H1 (cell line): ENCODE measurements around the gene ARID2. TPM values are rescaled to one million over a fixed set of nuclear protein-coding genes. Genes with fewer than 3 reads are reported as not detected.

Experiments
- CEBPB ChIP-seq: IDR thresholded peaks from 2 replicates; pipeline ENCODE4 v1.6.1; 2012; ENCODE audit warnings: low read depth, low read length
- CHD7 ChIP-seq: fragments of 300-600 bp; sonication (generic); IDR thresholded peaks from 2 replicates; pipeline ENCODE4 v1.7.1; 2012; ENCODE audit warnings: low read length, moderate library complexity, mild to moderate bottlenecking, inconsistent platforms; ENCODE audit not compliant: insufficient replicate concordance
- EP300 ChIP-seq, 2 experiments: IDR thresholded peaks; 1 replicate in 1 of 2; 2 replicates in 1 of 2; pipeline ENCODE4 v1.6.1; 2011 to 2012; ENCODE audit warnings: low read depth in 2 of 2, low read length in 2 of 2, mild to moderate bottlenecking in 2 of 2, borderline replicate concordance in 1 of 2, inconsistent platforms in 1 of 2, moderate library complexity in 1 of 2
- MAFK ChIP-seq: IDR thresholded peaks from 2 replicates; pipeline ENCODE4 v1.6.1; 2012; ENCODE audit warnings: low read depth, mild to moderate bottlenecking, improper control_type of control experiment, low read length
- POLR2AphosphoS5 ChIP-seq: IDR thresholded peaks from 2 replicates; pipeline ENCODE4 v1.6.1; 2011; ENCODE audit warnings: low read depth, low read length
- SP2 ChIP-seq: IDR thresholded peaks from 2 replicates; pipeline ENCODE4 v1.6.1; 2012; ENCODE audit warnings: mild to moderate bottlenecking, low read length, inconsistent platforms
- SP4 ChIP-seq: IDR thresholded peaks from 2 replicates; pipeline ENCODE4 v1.6.1; 2012; ENCODE audit warnings: low read length, inconsistent platforms
- SUZ12 ChIP-seq: fragments of 200-600 bp; sonication (generic); IDR thresholded peaks from 2 replicates; pipeline ENCODE4 v1.6.1; 2012; ENCODE audit warnings: mild to moderate bottlenecking, inconsistent platforms, low read length, moderate library complexity, mixed read lengths
- TAF1 ChIP-seq: IDR thresholded peaks from 2 replicates; pipeline ENCODE4 v1.6.1; 2011; ENCODE audit warnings: mild to moderate bottlenecking, low read depth, low read length
- polyA plus RNA-seq, 7 experiments: library from polyadenylated mRNA; depleted of rRNA in 3 of 7; stranded (reverse) in 5 of 7; unstranded in 2 of 7; fragments of >200 nt in 5 of 7; fragments of 200-250 nt in 2 of 7; gene quantifications; 1 replicate in 5 of 7; 2 replicates in 1 of 7; 4 replicates in 1 of 7; pipeline versions ENCODE4 v1.2.1 to v1.2.3, GENCODE V29; 2011 to 2013; ENCODE audit warnings: missing spikeins in 2 of 7, mixed read lengths in 2 of 7
- total RNA-seq: library from RNA; stranded (reverse); fragmentation: NEBNext Ultra II Directional; extraction: Animal tissue kit (Norgen Biotek cat#: 25700); gene quantifications from 2 replicates; pipeline ENCODE4 v1.2.1, GENCODE V29; 2021

Gene ARID2
- total and polyA plus RNA-seq, 2 of the 8 experiments (the other 6 are each of a cell fraction or from before 2014, with no cell fraction given): 32.0 to 45.2 TPM

GRCh38 chr12:45934956-45935355 is 205.4 kb downstream of the ARID2 start (continued):
- TF ChIP-seq CHD7 (no peak), EP300 (IDR thresholded peaks at IDR 0.05; ENCODE audit: borderline replicate concordance in 1 of 2, low read depth in 2 of 2, low read length in 2 of 2) (no peak), SP4 (no peak), SP2 (no peak), CEBPB (no peak), POLR2AphosphoS5 (no peak), SUZ12 (no peak), MAFK (no peak), TAF1 (no peak)
